ENCODE measurements around the gene NID2. TPM values are rescaled to one million over a fixed set of nuclear protein-coding genes. Genes with fewer than 3 reads are reported as not detected.

Gene NID2
- total RNA-seq, 1 experiment from 2014 or later = 3.1 TPM

- POLR2A ChIA-PET (ENCODE audit: unreplicated experiment) = no interaction called here
- H3K4me2 ChIP-seq (ENCODE audit: low read length) = no peak overlapping the region
- peaks cover 95% of the 10 kb centered on the region for H3K36me3 ChIP-seq (ENCODE audit: low read depth, low read length)
- H3K4me3 ChIP-seq (ENCODE audit: low read length) = no peak overlapping the region
- no peak for DNase-seq
- intact Hi-C loops (cut with micrococcal nuclease) = no loop called here
- ATAC-seq = no peak
- no peaks in the 10 kb centered on the region for H3K27me3 ChIP-seq (ENCODE audit: low read length)
- H3K9me2 ChIP-seq (replicated peaks; ENCODE audit: low read length) = no peaks in the 10 kb centered on the region
- no peak overlapping the region for H3K27ac ChIP-seq (ENCODE audit: low read length)
- H2AFZ ChIP-seq (ENCODE audit: low read length) = no peak overlapping the region
- H3K4me1 ChIP-seq (ENCODE audit: insufficient read depth, low read length) = no peaks in the 10 kb centered on the region
- no peaks in the 10 kb centered on the region for H3F3A ChIP-seq (ENCODE audit: low read length, unreplicated experiment)
- H3K9ac ChIP-seq (ENCODE audit: low read length) = no peak overlapping the region
- no peaks in the 10 kb centered on the region for H3K9me3 ChIP-seq (ENCODE audit: low read length)
- TF ChIP-seq CTCF (conservative IDR thresholded peaks at IDR 0.05; ENCODE audit: low read depth, low read length) (no peak), EZH2 (IDR thresholded peaks at IDR 0.05; ENCODE audit: low read length, unreplicated experiment) (no peak), EZH2phosphoT487 (IDR thresholded peaks at IDR 0.05; ENCODE audit: borderline replicate concordance, low read length) (no peak)
- no peaks in the 10 kb centered on the region for H4K20me1 ChIP-seq (ENCODE audit: low read length)
- no peaks in the 10 kb centered on the region for H3K79me2 ChIP-seq (ENCODE audit: low read length)
- CTCF ChIA-PET = no interaction called here
- BruUV-seq (replicated peaks) = no TSS peak
Observed at GRCh38 chr14:52006361-52006760, 62.5 kb downstream of the NID2 start.

- intact Hi-C loops (cut with micrococcal nuclease) = no loop called here
- H3K27me3 ChIP-seq (ENCODE audit: low read length) = no peaks in the 10 kb centered on the region
- H3K9me3 ChIP-seq (ENCODE audit: low read length) = no peaks in the 10 kb centered on the region
- H2AFZ ChIP-seq (ENCODE audit: low read length) = no peak overlapping the region
- H3K4me1 ChIP-seq (ENCODE audit: insufficient read depth, low read length) = no peaks in the 10 kb centered on the region
- BruUV-seq (replicated peaks) = no TSS peak
- no peaks in the 10 kb centered on the region for H3F3A ChIP-seq (ENCODE audit: low read length, unreplicated experiment)
- TF ChIP-seq CTCF (conservative IDR thresholded peaks at IDR 0.05; ENCODE audit: low read depth, low read length) (no peak), EZH2 (IDR thresholded peaks at IDR 0.05; ENCODE audit: low read length, unreplicated experiment) (no peak), EZH2phosphoT487 (IDR thresholded peaks at IDR 0.05; ENCODE audit: borderline replicate concordance, low read length) (no peak)
- no peak overlapping the region for H3K27ac ChIP-seq (ENCODE audit: low read length)
- ATAC-seq = no peak; the same call in 1 of the 2 replicates
- no peaks in the 10 kb centered on the region for H3K79me2 ChIP-seq (ENCODE audit: low read length)
- POLR2A ChIA-PET (ENCODE audit: unreplicated experiment) = no interaction called here
- peaks cover 95% of the 10 kb centered on the region for H3K36me3 ChIP-seq (ENCODE audit: low read depth, low read length)
- no peaks in the 10 kb centered on the region for H4K20me1 ChIP-seq (ENCODE audit: low read length)
- H3K4me2 ChIP-seq (ENCODE audit: low read length) = no peak overlapping the region
- no peak for DNase-seq
- no peak overlapping the region for H3K4me3 ChIP-seq (ENCODE audit: low read length)
- no peak overlapping the region for H3K9ac ChIP-seq (ENCODE audit: low read length)
- CTCF ChIA-PET = no interaction called here
- H3K9me2 ChIP-seq (replicated peaks; ENCODE audit: low read length) = no peaks in the 10 kb centered on the region
Observed at GRCh38 chr14:52005625-52006024, 63.2 kb downstream of the NID2 start.

- Histone ChIP-seq H2AFZ (ENCODE audit: low read length) (no peak overlapping the region), H3K27ac (ENCODE audit: low read length) (no peak overlapping the region), H3K9me3 (ENCODE audit: low read length) (no peaks in the 10 kb centered on the region), H3K27me3 (ENCODE audit: low read length) (no peaks in the 10 kb centered on the region), H3K4me3 (ENCODE audit: low read length) (no peak overlapping the region), H3F3A (ENCODE audit: low read length, unreplicated experiment) (no peaks in the 10 kb centered on the region), H3K79me2 (ENCODE audit: low read length) (no peaks in the 10 kb centered on the region), H3K4me1 (ENCODE audit: insufficient read depth, low read length) (peaks cover 11% of the 10 kb centered on the region; the same call in 1 of the 2 replicates), H3K36me3 (ENCODE audit: low read depth, low read length) (peaks cover 95% of the 10 kb centered on the region), H3K9me2 (replicated peaks; ENCODE audit: low read length) (no peaks in the 10 kb centered on the region), H3K4me2 (ENCODE audit: low read length) (no peak overlapping the region), H3K9ac (ENCODE audit: low read length) (no peak overlapping the region), H4K20me1 (ENCODE audit: low read length) (no peaks in the 10 kb centered on the region)
- DNase-seq (no peak), ATAC-seq (no peak)
- CTCF ChIA-PET = no interaction called here
- intact Hi-C loops (cut with micrococcal nuclease) = no loop called here
- POLR2A ChIA-PET (ENCODE audit: unreplicated experiment) = no interaction called here
- TF ChIP-seq EZH2 (IDR thresholded peaks at IDR 0.05; ENCODE audit: low read length, unreplicated experiment) = no peak
- no peak for TF ChIP-seq CTCF (conservative IDR thresholded peaks at IDR 0.05; ENCODE audit: low read depth, low read length)
- TF ChIP-seq EZH2phosphoT487 (IDR thresholded peaks at IDR 0.05; ENCODE audit: borderline replicate concordance, low read length) = no peak
- BruUV-seq (replicated peaks) = no TSS peak
Observed at GRCh38 chr14:52003324-52003723, 65.5 kb downstream of the NID2 start.

Data from PC-3 (cell line).